HepG2 (cell line): Measurements from ENCODE around the gene SLC2A13. TPM values are rescaled to one million over a fixed set of nuclear protein-coding genes. Genes with fewer than 3 reads are reported as not detected.

Experiments
- ATAC-seq: fragments of 200-7000 bp; cut with Tn5 transposase; 3 replicates; pipeline ENCODE4 v1.9.1; 2020; ENCODE audit warnings: mild to moderate bottlenecking, moderate library complexity
- BruUV-seq: library from RNA; stranded (reverse); fragments of 400-500 nt; replicated peaks from 2 replicates; lab custom pipeline; 2021; lab: Mats Ljungman, UMichigan
- CTCF ChIA-PET: fragments of 300-600 bp; formaldehyde crosslinking; extraction: SDS; loops from one replicate; lab custom pipeline; 2021; ENCODE audit warnings: low total read pairs, inconsistent platforms, low intra/inter-chr PET ratio; lab: Yijun Ruan, JAX
- POLR2A ChIA-PET: fragments of 350-600 bp; sonication (Branson Sonifier 250); formaldehyde crosslinking; loops from one replicate; lab custom pipeline; 2020; ENCODE audit warnings: antibody characterized with exemption, inconsistent platforms; lab: Yijun Ruan, JAX
- DNase-seq: peaks from one replicate; pipeline ENCODE4 v3.0.0-alpha.2; 2015; ENCODE audit warnings: low spot score
- FAIRE-seq: peaks from 3 replicates; lab custom pipeline; 2011; peaks lifted over from hg19 to GRCh38; lab: Jason Lieb, UNC
- H2AFZ ChIP-seq: one replicate; pipeline ENCODE4 v1.6.1; 2011; ENCODE audit warnings: low read length, inconsistent platforms
- H3K27ac ChIP-seq: fragments of 300-600 bp; 3 replicates; pipeline ENCODE4 v1.8.0; 2011; ENCODE audit warnings: mixed run types, mild to moderate bottlenecking, mixed read lengths, low read length, inconsistent platforms; ENCODE audit not compliant: insufficient read depth; ENCODE audit errors: extremely low read length
- H3K27me3 ChIP-seq, 2 experiments: fragments of 200-600 bp in 1 of 2; 2 replicates in 1 of 2; 3 replicates in 1 of 2; pipeline versions ENCODE4 v1.6.0 to v1.8.0; 2011; ENCODE audit warnings: low read length in 2 of 2, mild to moderate bottlenecking in 2 of 2, moderate library complexity in 2 of 2, inconsistent platforms in 1 of 2; ENCODE audit not compliant: insufficient read depth in 2 of 2, control insufficient read depth in 1 of 2
- H3K36me3 ChIP-seq, 2 experiments: fragments of 200-600 bp in 1 of 2; replicated peaks in 1 of 2; 2 replicates in 1 of 2; 3 replicates in 1 of 2; pipeline versions ENCODE4 v1.5.1 to v1.8.0; 2011; ENCODE audit warnings: low read length in 2 of 2, inconsistent platforms in 1 of 2; ENCODE audit not compliant: insufficient read depth in 2 of 2, control insufficient read depth in 1 of 2
- H3K4me1 ChIP-seq: 2 replicates; pipeline ENCODE4 v1.5.1; 2012; ENCODE audit warnings: low read length, inconsistent platforms; ENCODE audit not compliant: insufficient read depth
- H3K4me2 ChIP-seq: 2 replicates; pipeline ENCODE4 v1.6.0; 2011; ENCODE audit warnings: low read depth, low read length, inconsistent platforms
- H3K4me3 ChIP-seq, 3 experiments: fragments of 200-600 bp in 1 of 3; sonication (generic), shearing (Covaris generic) in 1 of 3; replicated peaks in 1 of 3; 2 replicates each; pipeline ENCODE4 v1.5.1; 2011 to 2016; ENCODE audit warnings: low read length in 3 of 3, inconsistent platforms in 2 of 3, low read depth in 2 of 3, mild to moderate bottlenecking in 2 of 3, control low read depth in 1 of 3, mixed read lengths in 1 of 3; ENCODE audit not compliant: insufficient read depth in 1 of 3
- H3K79me2 ChIP-seq: one replicate; pipeline ENCODE4 v1.6.1; 2011; ENCODE audit warnings: low read length, inconsistent platforms; ENCODE audit not compliant: insufficient read depth
- H3K9ac ChIP-seq: 2 replicates; pipeline ENCODE4 v1.6.0; 2011; ENCODE audit warnings: mild to moderate bottlenecking, low read depth, low read length, inconsistent platforms; ENCODE audit not compliant: insufficient read depth
- H3K9me3 ChIP-seq: 2 replicates; pipeline ENCODE4 v1.5.1; 2012; ENCODE audit warnings: mild to moderate bottlenecking, low read length
- H4K20me1 ChIP-seq: 2 replicates; pipeline ENCODE4 v1.6.0; 2011; ENCODE audit warnings: inconsistent platforms, mild to moderate bottlenecking, low read length, moderate library complexity; ENCODE audit not compliant: insufficient read depth
- CERS6 ChIP-seq: sonication (generic); formaldehyde crosslinking; IDR thresholded peaks from 2 replicates; pipeline ENCODE4 v1.5.0; 2020; ENCODE audit warnings: missing genetic modification reagents
- HNF4G ChIP-seq, 2 experiments: sonication (generic) in 1 of 2; formaldehyde crosslinking in 1 of 2; IDR thresholded peaks; 2 replicates each; pipeline versions ENCODE4 v1.4.0 to v1.6.1; 2011 to 2020; ENCODE audit warnings: borderline replicate concordance in 2 of 2, low read depth in 2 of 2, mild to moderate bottlenecking in 2 of 2, low read length in 1 of 2, missing genetic modification reagents in 1 of 2, moderate library complexity in 1 of 2
- SMARCE1 ChIP-seq: fragments of 450-650 bp; IDR thresholded peaks from 2 replicates; pipeline ENCODE4 v1.6.1; 2017; ENCODE audit warnings: borderline replicate concordance
- SRY ChIP-seq: sonication (generic); formaldehyde crosslinking; IDR thresholded peaks from 2 replicates; pipeline ENCODE4 v1.8.0; 2022; ENCODE audit warnings: mild to moderate bottlenecking, missing genetic modification reagents
- TP53 ChIP-seq: sonication (generic); formaldehyde crosslinking; conservative IDR thresholded peaks from 2 replicates; pipeline ENCODE4 v1.4.0; 2020; ENCODE audit warnings: missing genetic modification reagents
- ZNF280B ChIP-seq: sonication (generic); formaldehyde crosslinking; IDR thresholded peaks from 2 replicates; pipeline ENCODE4 v1.5.0; 2020; ENCODE audit warnings: missing genetic modification reagents, mild to moderate bottlenecking, borderline replicate concordance
- ZNF577 ChIP-seq: sonication (generic); formaldehyde crosslinking; IDR thresholded peaks from 2 replicates; pipeline ENCODE4 v1.4.0; 2020; ENCODE audit warnings: mild to moderate bottlenecking, low read depth, missing genetic modification reagents, borderline replicate concordance
- ZNF850 ChIP-seq: sonication (generic); formaldehyde crosslinking; conservative IDR thresholded peaks from 2 replicates; pipeline ENCODE4 v1.9.0; 2021; ENCODE audit warnings: mild to moderate bottlenecking, missing genetic modification reagents
- WGBS: methylation state at CpG from one replicate; pipeline ENCODE4 v1.1.6; 2017; ENCODE audit warnings: low lambda C conversion rate; 5-methylcytosine and 5-hydroxymethylcytosine counted together
- in situ Hi-C: cut with HindIII; loops from 2 replicates; pipeline ENCODE4 v1.10.0; 2017; ENCODE audit warnings: low pct_unique_long_range_greater_than_20kb; ENCODE audit not compliant: extremely low pct_ligation_motif_present
- intact Hi-C: fragments of 100-400 bp; cut with micrococcal nuclease; formaldehyde crosslinking; loops from one replicate; pipeline ENCODE4 v1.10.0; 2022; ENCODE audit not compliant: unreplicated experiment
- polyA plus RNA-seq, 8 experiments: library from polyadenylated mRNA; depleted of rRNA in 3 of 8; stranded (reverse) in 7 of 8; unstranded in 1 of 8; fragments of >200 nt; fragmentation: Illumina TruSeq in 4 of 8; extraction: Trizol in 4 of 8; gene quantifications; 2 replicates each; pipeline versions ENCODE4 v1.2.1 to v1.2.3, GENCODE V29; 2011 to 2016; ENCODE audit warnings: low read depth in 4 of 8, missing spikeins in 1 of 8, mixed read lengths in 1 of 8; ENCODE audit not compliant: insufficient read depth in 1 of 8
- total RNA-seq, 5 experiments: library from RNA; depleted of rRNA; stranded (reverse); fragments of >200 nt; fragmentation: Illumina TruSeq; extraction: Trizol; gene quantifications; 2 replicates each; pipeline ENCODE4 v1.2.3, GENCODE V29; 2016; ENCODE audit warnings: low read depth in 1 of 5

SLC2A13 gene
- total and polyA plus RNA-seq, 2 of the 13 experiments (the other 11 are each of a cell fraction or from before 2014, with no cell fraction given) = 5.5 to 6.0 TPM

DNA sequence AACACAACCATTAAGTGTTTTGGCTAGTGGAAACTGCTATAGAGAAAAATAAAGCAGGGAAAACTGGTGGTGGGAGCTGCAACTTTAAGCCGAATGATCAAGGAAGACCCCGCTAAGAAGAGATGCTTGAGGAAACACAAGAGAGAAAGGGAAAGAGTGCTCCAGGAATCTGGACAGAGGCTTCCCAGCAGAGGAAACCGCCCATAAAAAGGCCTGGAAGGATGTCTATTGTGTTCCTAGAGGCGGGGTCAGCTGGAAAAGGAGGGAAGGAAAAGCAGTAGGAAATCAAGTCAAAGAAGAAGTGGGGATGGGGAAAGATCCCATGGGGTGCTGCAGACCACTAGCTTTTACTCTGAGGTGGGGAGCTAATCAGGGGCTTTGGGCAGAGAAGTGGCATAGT is 12.4 kb downstream of the SLC2A13 start (continued):
- no peak for TF ChIP-seq CERS6 (CRISPR knock-in tag)
- TF ChIP-seq ZNF577 = no peak
- no peak for TF ChIP-seq HNF4G (IDR thresholded peaks at IDR 0.05; ENCODE audit: borderline replicate concordance, low read depth, low read length)
- TF ChIP-seq HNF4G (CRISPR knock-in tag; IDR thresholded peaks at IDR 0.05; ENCODE audit: borderline replicate concordance, low read depth) = no peak
- TF ChIP-seq SMARCE1 = no peak

GRCh38 chr12:40086471-40086870 is 19.4 kb downstream of the SLC2A13 start:
- BruUV-seq = no TSS peak
- FAIRE-seq = no peak
- Histone ChIP-seq H3K4me3 (no peak overlapping the region), H3K9me3 (no peaks in the 10 kb centered on the region), H3K27me3 (no peaks in the 10 kb centered on the region), H4K20me1 (no peaks in the 10 kb centered on the region), H3K27ac (no peak overlapping the region), H3K4me1 (no peaks in the 10 kb centered on the region), H3K9ac (no peak overlapping the region), H3K79me2 (no peaks in the 10 kb centered on the region), H2AFZ (no peak overlapping the region), H3K36me3 (no peaks in the 10 kb centered on the region), H3K4me2 (no peak overlapping the region)
- CTCF ChIA-PET = no interaction called here
- no peak for DNase-seq
- intact Hi-C loops (no loop called here), in situ Hi-C loops (no loop called here)
- no peak for TF ChIP-seq ZNF850 (CRISPR knock-in tag)
- no peak for TF ChIP-seq TP53 (CRISPR knock-in tag)
- TF ChIP-seq SRY (CRISPR knock-in tag) = no peak
- TF ChIP-seq ZNF280B = no peak
- no peak for ATAC-seq
- POLR2A ChIA-PET = no interaction called here
- WGBS = 88% methylated on average over 4 of the region's 4 CpGs
